ENCODE results near the gene EHMT2.

Gene EHMT2

GRCh38 chr6:31888276-31889258 is 8.9 kb downstream of the EHMT2 start:
- no peak for DNase-seq

- DNase-seq = no peak
Observed at GRCh38 chr6:31887173-31888007, 10.1 kb downstream of the EHMT2 start.

GRCh38 chr6:31886541-31886991 is 10.9 kb downstream of the EHMT2 start:
- no peak for DNase-seq

GRCh38 chr6:31884528-31885035 is 12.9 kb downstream of the EHMT2 start:
- DNase-seq = no peak

- no peak for DNase-seq
Observed at GRCh38 chr6:31883676-31884075, 13.8 kb downstream of the EHMT2 start.

GRCh38 chr6:31882344-31882743 is 15.2 kb downstream of the EHMT2 start:
- peak; percentile 67 for DNase-seq

- DNase-seq = no peak
Observed at GRCh38 chr6:31881136-31881859, 16.2 kb downstream of the EHMT2 start.

GRCh38 chr6:31880616-31881015 is 16.9 kb downstream of the EHMT2 start:
- DNase-seq = no peak

- DNase-seq = no peak
Observed at GRCh38 chr6:31879901-31880300, 17.6 kb downstream of the EHMT2 start.

- DNase-seq = no peak
Observed at GRCh38 chr6:31879143-31879542, 18.4 kb downstream of the EHMT2 start.

- no peak for DNase-seq
Observed at GRCh38 chr6:31878726-31879125, 18.8 kb downstream of the EHMT2 start, which contains the start of gene SLC44A4. TSS of gene SLC44A4 (minus strand) at chr6:31878997. CDS start at chr6:31878980, 17 bp downstream.

- DNase-seq = no peak
Observed at GRCh38 chr6:31878222-31878621, 19.3 kb downstream of the EHMT2 start.

GRCh38 chr6:31877651-31878161 is 19.8 kb downstream of the EHMT2 start:
- DNase-seq = no peak

- DNase-seq = no peak
Observed at GRCh38 chr6:31877125-31877650, 20.3 kb downstream of the EHMT2 start.

- DNase-seq = no peak
Observed at GRCh38 chr6:31876357-31876756, 21.1 kb downstream of the EHMT2 start.

GRCh38 chr6:31875877-31876276 is 21.6 kb downstream of the EHMT2 start:
- DNase-seq = no peak

GRCh38 chr6:31874836-31875572 is 22.5 kb downstream of the EHMT2 start:
- DNase-seq = peak; percentile 26

- no peak for DNase-seq
Observed at GRCh38 chr6:31874084-31874670, 23.3 kb downstream of the EHMT2 start.

- peak; percentile 57 for DNase-seq
Observed at GRCh38 chr6:31871046-31871659, 26.3 kb downstream of the EHMT2 start.

GRCh38 chr6:31870385-31870921 is 27.0 kb downstream of the EHMT2 start:
- no peak for DNase-seq

All from EL (cell line).